ENCODE results near the gene PYGO2. TPM values are rescaled to one million over a fixed set of nuclear protein-coding genes. Genes with fewer than 3 reads are reported as not detected.

The PYGO2 gene
- total and polyA plus RNA-seq, 2 of the 8 experiments (the other 6 are each of a cell fraction or from before 2014, with no cell fraction given) = 31.0 to 31.6 TPM

DNA sequence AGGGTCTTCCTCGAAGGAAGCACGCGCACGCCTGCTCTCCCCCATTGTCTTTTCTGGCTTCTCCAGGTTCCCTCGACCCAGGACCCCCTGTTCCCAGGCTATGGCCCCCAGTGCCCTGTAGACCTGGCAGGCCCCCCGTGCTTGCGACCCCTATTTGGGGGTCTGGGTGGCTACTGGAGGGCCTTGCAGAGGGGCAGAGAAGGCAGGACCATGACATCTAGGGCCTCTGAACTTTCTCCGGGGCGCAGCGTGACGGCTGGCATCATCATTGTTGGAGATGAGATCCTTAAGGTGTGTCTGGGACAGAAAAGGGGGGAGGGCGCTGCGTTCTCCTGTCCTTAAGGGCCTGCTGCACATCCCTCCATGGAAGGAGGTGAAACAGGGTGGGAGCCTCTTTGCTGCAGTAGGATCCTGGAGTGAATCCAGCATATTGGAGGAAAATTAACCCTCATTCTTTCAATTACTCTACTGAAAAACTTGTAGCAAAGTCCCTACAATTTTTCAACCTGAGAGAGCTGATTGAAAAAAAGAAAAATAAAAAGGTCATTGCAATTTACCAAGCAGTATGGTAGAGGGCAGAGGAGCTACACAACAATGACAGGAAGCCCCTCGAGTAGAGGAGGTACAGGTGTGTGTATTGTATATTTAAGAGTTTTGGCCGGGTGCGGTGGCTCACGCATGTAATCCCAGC, 22.3 kb upstream of the PYGO2 start:
- Histone ChIP-seq H3K4me3 (ENCODE audit: extremely low read depth in 1 of 4, insufficient read depth in 2 of 4, low read depth in 3 of 4, low read length in 4 of 4) (peak overlapping the region; percentile 87 to 99 (median 96)), H3K79me1 (ENCODE audit: low read depth, low read length) (peaks cover 4% of the 10 kb centered on the region; the same call in 1 of the 2 replicates), H3K56ac (replicated peaks; ENCODE audit: insufficient read length, low read depth, low read length) (no peak overlapping the region), H3K27me3 (replicated peaks in 1 of 4; ENCODE audit: control insufficient read depth in 3 of 4, extremely low read depth in 1 of 4, insufficient read depth in 3 of 4, low read length in 3 of 4) (no peaks in the 10 kb centered on the region), H3K23ac (ENCODE audit: insufficient read length) (no peak overlapping the region), H4K8ac (ENCODE audit: extremely low read depth, insufficient read depth, low read length) (peak overlapping the region; percentile 82; the same call in 1 of the 2 replicates), H3K9ac (replicated peaks in 1 of 4; ENCODE audit: extremely low read depth in 1 of 4, low read depth in 3 of 4, low read length in 3 of 4) (peak overlapping the region; percentile 78 to 97 (median 86)), H3K4me2 (ENCODE audit: insufficient read depth in 1 of 2, low read depth in 2 of 2, low read length in 2 of 2) (peak overlapping the region; percentile 86 to 93), H3K27ac (ENCODE audit: low read depth, low read length) (peak overlapping the region; percentile 76), H3K9me3 (ENCODE audit: insufficient read depth in 2 of 2, low read depth in 1 of 2, low read length in 1 of 2) (no peaks in the 10 kb centered on the region), H2AK5ac (ENCODE audit: low read depth, low read length) (no peak overlapping the region), H3K4me1 (replicated peaks in 1 of 4; ENCODE audit: control insufficient read depth in 3 of 4, insufficient read depth in 4 of 4, low read length in 3 of 4) (peaks cover 0 to 6% (median 2%) of the 10 kb centered on the region in 4 experiments; a peak in 3 of 7 replicates), H3K18ac (ENCODE audit: extremely low read depth, low read length) (peak overlapping the region; percentile 34; the same call in 1 of the 2 replicates), H4K91ac (replicated peaks; ENCODE audit: insufficient read length, low read length) (peak overlapping the region; percentile 22), H2BK120ac (replicated peaks; ENCODE audit: low read depth, low read length) (no peak overlapping the region), H3K79me2 (ENCODE audit: control insufficient read depth in 1 of 2, insufficient read depth in 2 of 2, low read length in 2 of 2) (peaks cover 4 to 61% of the 10 kb centered on the region in 2 experiments), H2BK12ac (ENCODE audit: low read depth, low read length) (peak overlapping the region; percentile 19; the same call in 1 of the 2 replicates), H3K23me2 (ENCODE audit: low read depth, low read length) (peaks cover 5% of the 10 kb centered on the region), H3K14ac (ENCODE audit: insufficient read length) (no peak overlapping the region), H2BK5ac (ENCODE audit: low read depth, low read length) (peak overlapping the region; percentile 86; the same call in 1 of the 2 replicates), H2BK15ac (ENCODE audit: low read length) (no peak overlapping the region), H2AFZ (ENCODE audit: low read length) (no peak overlapping the region), H2BK20ac (ENCODE audit: low read length) (no peak overlapping the region), H4K20me1 (replicated peaks in 1 of 2; ENCODE audit: control insufficient read depth in 1 of 2, insufficient read depth in 2 of 2, low read length in 2 of 2) (peaks cover 14% of the 10 kb centered on the region in 2 experiments), H3K4ac (replicated peaks; ENCODE audit: insufficient read length, low read depth, low read length) (no peak overlapping the region), H3K36me3 (ENCODE audit: control insufficient read depth in 2 of 4, insufficient read depth in 4 of 4, low read length in 3 of 4) (peaks cover 15 to 39% (median 30%) of the 10 kb centered on the region in 4 experiments), H4K5ac (ENCODE audit: insufficient read length, low read depth, low read length) (peak overlapping the region; percentile 7)
- CTCF ChIA-PET (ENCODE audit: partially characterized antibody) = interaction anchor here (0.6 to 20.6 kb wide), 22 partner anchors 10 to 773 kb away, joined by 3 to 334 read pairs (median 4); partner anchors contain the start of genes LENEP, PBXIP1, PMVK and PYGO2
- DNase-seq (ENCODE audit: low read depth in 1 of 2, low spot score in 2 of 2) (no peak), FAIRE-seq (no peak)
- POLR2A ChIA-PET (ENCODE audit: partially characterized antibody) = interaction anchor here (0.6 to 42.8 kb wide), 12 partner anchors 11 to 273 kb away, joined by 3 to 702 read pairs (median 8); partner anchors contain the start of genes CKS1B, EFNA4, LENEP and PBXIP1
- 21% methylated on average over 17 of the region's 17 CpGs; no CpG with 5 or more reads in 1 of the 2 experiments for WGBS, 2 experiments (ENCODE audit: extremely low coverage in 1 of 2, insufficient coverage in 1 of 2, insufficient read length in 1 of 2, insufficient replicate concordance in 2 of 2, low coverage in 1 of 2, low lambda C conversion rate in 2 of 2, missing lambda C conversion rate in 1 of 2)
- peak in 1 of 2 experiments; percentile 63; a peak in 1 of 3 replicates for TF ChIP-seq POLR2A (IDR thresholded peaks at IDR 0.05; ENCODE audit: control extremely low read depth in 1 of 2, low read depth in 2 of 2, low read length in 2 of 2)
- TF ChIP-seq YY1 (IDR thresholded peaks at IDR 0.05; ENCODE audit: low read depth, low read length) = no peak

All from H1 (cell line).